AML-193 (cell line): ENCODE measurements around the gene ILK.

ENCODE experiments used
- DNase-seq, 2 experiments: peaks; one replicate each; lab custom pipeline; 2025; lab: John Stamatoyannopoulos, UW

Gene ILK

DNA sequence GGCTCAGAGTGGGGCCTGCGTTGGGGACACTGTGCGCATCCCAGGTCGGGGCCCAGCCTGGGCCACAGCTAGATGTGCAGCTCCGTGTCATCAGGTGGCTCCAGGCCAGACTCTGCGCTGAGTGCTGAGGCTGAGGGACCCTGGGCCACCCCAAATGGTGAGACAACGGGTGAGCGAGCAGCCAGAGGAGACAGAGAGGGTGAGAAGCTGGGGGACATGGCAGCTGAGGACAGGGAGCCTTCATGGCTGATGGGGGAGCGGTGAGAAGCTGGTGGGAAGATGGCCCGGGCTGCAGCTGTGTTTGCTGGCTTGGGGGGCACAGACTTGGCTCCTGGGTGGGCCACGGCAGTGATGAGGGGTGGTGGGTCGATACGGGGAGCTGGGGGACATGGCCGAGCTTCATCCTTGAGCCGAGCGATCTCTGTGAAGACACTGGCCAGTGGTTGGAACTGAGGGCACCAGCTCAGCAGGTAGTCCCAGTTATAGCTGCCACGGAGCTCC is 18.2 kb downstream of the ILK start:
- DNase-seq, result no peak

DNA sequence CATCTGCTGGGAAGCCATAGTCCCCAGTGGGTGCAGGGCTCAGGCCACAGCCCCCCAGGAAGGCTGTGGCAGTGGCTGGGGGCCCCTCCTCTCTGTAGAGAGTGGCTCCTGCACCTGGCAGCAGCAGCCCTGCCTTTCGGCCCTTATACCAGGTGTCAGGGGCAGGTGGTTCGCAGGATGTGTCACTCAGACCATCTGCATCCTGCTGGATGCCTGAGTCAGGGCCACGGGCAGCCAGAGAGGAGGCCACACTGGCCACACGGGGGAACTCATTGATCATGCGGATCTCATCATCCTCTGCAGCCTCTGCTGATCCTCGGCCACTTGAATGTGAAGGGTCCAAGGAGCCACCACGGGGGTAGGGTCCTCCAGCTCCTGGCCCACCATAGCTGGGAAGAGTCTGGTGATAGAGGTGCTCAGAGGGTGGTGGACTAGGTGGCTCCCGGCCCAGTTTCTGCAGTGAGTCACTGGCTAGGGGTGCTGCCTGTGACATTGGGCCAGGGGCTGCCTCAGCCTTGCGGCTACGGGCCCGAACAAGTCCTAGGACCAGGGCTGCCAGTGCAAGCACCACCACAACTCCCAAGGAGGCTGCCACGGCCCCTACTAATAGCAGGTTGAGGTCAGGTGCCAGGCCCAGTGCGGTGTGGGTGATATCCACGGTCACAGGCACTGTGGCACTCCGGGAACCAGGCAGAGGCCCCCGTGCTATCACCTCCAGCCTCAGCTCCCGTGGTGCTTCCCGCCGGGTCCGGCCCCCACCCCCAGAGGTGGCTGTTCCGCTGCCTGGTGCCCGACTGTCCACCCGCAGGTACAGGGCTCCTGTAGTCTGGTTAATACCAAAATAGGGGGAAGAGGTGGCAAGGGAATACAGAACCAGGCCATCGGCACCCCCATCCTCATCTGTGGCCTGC is 18.9 kb downstream of the ILK start:
- DNase-seq, result no peak

DNA sequence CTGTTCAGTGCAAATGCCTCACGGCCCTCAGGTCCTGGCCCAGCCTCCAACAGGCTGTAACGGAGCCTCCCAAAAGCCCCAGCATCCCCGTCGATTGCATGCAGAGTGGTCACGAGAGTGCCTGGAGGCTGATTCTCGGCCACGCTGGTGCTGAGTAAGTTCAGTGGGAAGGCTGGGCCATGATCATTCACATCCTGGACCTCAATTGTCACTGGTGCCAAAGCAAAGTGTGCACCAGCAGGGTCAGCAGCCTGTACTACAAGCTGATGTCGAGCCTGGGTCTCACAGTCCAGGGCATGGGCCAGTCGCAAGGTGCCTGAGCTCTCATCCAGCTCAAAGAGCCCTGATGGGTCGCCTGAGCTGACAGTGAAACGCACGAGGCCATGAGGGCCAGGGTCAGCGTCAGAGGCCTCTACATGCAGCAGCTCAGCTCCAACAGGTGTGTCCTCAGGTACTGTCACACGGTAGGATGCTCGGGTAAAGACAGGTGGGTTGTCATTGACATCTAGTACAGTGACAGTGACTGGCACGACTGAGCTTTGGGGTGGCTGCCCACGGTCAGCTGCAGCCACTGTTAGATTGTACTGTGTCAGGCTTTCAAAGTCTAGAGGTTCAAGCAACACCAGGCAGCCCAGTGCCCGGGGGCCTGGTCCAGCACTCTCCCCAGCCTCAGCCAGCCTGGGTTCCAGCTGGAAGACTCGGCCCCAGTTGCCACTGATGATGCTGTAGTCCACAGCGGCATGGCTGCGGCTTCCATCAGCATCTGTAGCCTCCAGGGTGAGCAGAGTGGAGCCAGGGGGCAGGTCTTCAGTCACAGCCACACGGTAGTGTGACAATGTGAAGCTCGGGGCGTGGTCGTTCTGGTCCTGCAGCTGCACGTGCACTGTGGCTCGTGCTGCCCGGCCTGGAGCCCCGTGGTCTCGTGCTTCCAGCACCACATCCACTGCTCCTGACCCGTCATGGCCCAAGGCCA is 20.1 kb downstream of the ILK start:
- DNase-seq, result no peak

DNA sequence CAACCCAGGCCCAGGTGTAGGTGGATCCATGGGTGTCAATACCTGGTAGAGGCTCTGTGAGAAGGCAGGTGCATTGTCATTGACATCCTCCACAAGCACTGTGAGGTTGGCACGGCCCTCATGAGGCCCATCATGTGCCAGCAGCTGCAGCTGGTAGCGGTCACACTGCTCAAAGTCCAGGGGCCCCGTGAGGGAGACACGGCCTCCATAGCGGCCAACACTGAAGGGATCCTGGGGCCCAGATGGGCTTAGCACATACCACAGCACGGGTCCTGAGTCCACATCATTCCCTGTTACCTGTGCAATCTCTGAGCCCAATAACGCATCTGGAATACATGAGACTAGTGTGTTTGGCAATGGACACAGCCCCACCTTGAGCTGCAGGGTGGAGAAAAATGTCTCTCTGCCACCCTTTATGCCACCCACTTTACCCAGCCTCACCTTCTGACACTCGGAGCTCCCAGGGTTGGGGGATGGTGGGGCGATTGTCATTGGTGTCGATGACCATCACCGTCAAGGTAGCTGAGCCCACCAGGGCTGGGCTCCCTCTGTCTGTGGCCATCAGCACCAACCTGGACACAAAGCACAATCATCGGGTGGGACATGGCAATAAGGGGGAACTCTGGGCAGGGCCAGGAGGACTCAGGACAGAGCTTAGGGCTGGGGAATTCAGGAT is 21.7 kb downstream of the ILK start:
- DNase-seq, result no peak

DNA sequence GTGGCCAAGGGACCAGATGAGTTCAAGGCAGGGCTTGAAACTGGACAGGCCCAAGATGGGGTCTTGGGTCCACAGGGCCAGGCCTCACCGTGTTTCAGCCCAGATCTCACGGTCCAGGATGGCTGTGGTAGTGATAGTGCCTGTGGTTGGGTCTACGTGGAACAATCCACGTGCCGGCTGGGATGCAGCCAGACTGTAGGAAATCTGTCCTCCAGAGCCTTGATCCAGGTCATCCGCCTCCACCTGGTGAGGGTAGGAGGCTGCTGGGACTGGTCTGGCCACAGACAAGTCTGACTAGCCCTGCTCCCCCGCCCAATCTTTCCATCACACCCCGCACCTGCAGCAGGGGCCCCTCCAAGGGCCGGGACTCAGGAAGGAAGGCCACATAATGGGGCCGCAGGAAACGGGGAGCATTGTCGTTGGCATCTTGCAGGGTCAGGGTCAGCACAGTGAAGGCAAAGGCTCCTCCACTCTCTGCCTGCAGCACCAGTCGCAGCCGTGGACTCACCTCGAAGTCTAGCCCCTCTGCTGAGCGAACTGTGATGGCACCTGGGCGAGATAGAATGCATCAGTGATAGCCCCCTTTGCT is 22.4 kb downstream of the ILK start:
- no peak for DNase-seq

DNA sequence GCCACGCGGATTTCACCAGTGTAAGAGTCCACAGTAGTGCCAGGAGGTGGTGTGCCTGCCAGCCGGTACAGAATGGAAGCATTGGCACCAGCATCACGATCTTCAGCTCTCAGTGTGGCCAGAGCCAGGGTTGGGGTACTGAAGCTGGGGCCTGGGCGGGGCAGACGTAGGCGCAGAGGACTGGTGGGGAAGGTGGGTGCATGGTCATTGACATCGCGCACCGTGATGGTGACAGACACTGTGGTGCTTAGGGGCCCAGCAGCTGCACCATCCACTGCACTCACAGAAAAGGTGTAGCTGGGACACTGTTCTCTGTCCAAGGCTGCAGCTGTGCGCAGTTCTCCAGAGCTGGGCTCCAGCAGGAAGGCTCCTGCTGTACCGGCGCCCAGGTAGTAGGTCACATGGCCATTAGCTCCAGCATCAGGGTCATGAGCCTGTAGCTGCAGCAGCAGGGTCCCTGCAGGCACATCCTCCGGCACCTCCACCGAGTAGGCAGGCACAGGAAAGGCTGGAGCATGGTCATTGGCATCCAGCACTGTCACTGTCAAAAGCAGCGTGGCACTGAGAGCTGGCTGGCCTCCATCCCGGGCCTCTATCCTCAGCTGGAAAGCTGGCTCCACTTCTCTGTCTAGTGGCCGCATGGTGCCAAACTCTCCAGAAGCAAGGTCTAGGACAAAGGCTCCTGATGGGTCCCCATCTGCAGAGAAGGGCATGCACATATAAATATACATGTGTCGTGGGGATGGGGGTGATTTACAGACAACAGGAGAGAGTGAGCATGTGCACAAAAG is 23.6 kb downstream of the ILK start:
- no peak for DNase-seq

DNA sequence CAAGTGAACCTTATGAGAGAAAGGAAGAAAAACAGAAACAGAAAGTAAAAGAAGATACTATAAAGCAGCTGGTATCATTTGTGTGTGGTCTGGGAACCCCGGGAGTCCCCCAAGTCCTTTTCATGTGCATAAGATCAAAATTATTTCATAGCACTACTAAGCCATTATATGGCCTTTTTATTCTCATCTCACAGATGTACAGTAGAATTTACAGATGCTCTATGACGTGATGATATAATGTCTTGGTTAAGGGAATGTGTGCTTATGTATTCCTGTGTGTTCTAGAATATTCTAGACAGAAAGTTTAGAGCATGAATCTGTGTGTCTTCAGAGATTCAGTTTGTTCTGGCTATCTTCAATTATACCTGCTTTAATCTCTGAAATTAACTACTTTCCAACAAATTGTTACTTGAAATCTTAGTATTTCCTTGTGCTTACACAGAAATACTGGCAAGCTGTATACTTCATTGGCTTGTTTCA is 24.2 kb downstream of the ILK start:
- DNase-seq, result no peak

DNA sequence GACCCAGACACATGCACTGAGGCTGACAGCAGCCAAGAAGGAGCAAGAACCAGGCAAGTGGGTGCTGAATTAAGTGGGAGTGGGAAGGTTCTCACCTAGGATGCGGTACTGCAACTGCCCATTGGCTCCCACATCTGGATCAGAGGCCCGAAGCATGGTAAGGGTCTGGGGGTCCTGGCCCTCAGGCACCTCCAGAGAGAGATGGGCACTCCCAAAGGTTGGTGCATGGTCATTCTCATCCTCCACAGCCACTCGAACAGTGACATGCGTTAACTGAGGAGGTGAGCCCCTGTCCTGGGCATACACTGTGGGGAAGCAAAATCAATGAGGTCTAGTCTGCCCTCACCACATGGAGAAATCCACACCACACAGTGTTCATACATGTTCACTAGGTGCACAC is 25.0 kb downstream of the ILK start:
- no peak for DNase-seq

DNA sequence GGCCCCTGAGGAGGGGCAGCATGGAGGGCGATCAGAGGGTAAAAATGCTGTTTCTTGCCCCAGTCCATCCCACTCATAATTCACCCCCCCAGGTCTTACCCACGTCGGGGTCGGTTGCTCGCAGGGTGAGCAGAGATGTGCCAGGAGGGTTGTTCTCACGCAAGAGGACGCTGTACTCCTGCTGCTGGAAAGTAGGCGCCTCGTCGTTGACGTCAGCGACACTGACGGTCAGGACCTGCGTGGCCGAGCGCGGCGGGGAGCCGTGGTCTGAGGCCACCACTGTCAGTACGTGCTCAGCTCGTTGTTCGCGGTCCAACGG is 26.0 kb downstream of the ILK start:
- no peak for DNase-seq

DNA sequence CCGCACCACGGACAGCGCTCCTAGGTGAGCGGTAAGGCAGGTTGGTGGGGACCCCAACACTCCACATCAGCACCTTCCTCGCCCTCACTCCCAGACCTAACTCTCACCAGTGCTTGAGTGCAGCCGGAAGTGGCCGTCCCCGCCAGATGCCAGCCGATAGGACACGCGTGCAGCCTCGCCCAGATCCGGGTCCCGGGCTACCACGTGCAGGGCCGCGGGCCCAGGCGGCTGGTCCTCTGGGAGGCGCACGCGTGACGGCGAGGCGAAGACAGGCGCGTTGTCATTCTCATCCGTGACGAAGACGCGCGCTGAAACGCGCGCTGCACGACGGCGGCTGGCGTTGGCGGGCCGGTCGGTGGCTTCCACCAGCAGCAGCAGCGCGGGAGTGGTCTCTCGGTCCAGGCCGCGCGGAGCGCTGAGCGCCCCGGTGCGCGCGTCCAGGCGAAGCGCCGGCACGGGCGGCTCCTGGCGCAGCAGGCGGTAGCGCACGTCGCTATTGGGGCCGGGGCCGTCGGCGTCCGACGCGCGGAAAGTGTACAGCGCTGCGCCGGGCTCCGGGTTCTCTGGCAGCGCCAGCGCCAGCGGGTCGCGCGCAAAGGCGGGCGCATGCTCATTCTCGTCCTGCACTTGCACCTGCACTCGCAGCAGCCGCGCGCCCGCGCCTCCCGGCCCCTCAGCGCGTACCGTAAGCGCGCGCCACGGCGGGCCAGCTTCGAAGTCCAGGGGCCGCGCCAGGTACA is 26.5 kb downstream of the ILK start:
- no peak for DNase-seq

DNA sequence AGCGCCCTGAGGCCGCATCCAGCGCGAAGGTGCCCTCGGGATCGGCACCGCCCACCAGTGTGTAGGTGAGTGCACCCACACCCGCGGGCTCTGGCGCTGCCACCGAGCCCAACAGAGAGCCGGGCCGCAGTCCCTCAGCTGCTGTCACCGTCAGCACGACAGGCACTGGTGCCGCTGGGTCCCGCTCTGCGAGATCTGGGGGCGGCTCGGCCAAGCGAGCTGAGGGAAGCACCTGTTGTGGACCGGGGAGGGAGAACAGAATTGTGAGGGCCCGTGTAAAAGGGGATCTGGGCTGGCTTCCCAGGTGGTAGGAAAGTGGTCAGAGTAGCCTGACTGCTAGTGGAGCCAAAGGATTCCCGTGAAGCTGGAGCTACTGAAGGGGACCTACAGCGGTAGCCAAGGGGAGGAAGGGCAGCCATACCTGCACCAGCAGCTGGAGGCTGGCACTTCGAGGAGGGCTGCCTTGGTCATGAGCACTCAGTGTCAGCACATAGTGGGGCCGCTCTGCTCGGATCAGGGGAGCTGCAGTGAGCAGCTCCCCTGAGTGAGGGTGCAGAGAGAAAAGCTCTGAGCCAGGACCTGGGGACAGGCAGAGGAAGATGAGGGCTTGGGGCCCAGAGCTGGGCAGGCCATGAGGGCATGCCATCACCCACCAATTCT is 27.2 kb downstream of the ILK start:
- DNase-seq, result no peak

DNA sequence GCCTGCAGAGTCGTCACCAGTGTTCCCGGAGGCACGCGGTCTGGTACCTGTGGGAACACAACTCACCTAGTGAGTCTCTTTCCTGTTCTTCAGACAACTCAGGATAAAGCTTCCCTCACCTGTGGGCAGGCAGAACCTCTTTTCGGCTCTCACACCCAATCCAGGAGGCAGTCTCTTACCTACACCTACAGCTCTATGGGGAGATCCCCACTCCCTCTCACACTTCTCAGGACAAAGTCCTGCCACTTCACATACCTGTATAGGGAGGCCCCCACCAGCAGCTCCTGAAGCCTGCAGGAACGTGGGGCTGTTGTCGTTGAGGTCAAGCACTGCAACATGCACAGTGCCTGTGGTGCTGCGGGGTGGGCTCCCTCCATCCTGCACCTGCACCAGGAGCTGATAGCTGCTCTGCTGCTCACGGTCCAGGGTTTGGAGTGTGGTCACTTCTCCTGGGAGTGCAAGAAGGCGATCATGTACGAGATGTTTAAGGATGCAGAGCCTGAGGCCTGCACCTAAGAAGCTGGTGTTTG is 27.9 kb downstream of the ILK start:
- no peak for DNase-seq

DNA sequence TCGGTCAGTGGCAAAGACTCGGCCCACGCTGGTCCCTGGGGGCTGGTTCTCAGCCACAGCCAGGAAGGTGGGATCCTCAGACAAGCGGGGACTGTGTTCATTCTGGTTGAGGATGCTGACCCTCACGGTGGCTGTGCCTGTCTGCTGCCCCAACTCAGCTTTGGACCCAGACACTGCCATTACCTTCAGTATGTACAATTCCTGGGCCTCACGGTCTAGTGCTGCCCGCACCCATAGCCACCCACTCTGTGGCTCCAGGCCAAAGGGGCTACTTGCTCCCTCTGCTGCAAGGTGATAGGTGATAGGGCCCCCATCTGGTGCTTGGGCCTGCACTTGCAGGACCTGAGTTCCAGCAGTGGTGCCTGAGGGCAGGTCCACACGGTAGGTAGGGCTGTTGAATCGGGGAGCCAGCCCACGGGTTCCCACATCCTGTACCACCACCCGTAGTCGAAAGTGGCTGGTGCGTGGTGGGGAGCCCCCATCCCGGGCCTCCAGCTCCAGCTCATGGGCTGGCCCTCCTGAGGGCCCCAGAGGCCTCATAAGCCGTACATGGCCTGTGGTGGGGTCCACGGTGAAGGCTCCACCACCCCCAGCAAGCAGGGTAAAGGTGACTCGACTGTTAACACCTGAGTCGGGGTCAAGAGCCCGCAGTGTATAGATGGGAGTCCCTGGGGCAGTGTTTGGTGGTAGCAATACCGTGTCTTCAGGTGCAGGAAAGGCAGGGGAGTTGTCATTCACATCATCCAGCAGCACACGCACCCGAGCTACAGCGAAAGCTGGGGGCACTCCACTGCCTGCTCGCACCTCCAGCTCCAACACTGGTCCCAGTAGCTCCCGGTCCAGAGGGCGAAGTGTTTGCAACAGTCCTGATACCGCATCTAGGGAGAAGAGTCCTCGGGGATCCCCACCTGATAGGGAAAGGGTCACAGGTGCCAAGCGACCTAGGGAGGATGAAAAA is 28.8 kb downstream of the ILK start:
- no peak for DNase-seq

DNA sequence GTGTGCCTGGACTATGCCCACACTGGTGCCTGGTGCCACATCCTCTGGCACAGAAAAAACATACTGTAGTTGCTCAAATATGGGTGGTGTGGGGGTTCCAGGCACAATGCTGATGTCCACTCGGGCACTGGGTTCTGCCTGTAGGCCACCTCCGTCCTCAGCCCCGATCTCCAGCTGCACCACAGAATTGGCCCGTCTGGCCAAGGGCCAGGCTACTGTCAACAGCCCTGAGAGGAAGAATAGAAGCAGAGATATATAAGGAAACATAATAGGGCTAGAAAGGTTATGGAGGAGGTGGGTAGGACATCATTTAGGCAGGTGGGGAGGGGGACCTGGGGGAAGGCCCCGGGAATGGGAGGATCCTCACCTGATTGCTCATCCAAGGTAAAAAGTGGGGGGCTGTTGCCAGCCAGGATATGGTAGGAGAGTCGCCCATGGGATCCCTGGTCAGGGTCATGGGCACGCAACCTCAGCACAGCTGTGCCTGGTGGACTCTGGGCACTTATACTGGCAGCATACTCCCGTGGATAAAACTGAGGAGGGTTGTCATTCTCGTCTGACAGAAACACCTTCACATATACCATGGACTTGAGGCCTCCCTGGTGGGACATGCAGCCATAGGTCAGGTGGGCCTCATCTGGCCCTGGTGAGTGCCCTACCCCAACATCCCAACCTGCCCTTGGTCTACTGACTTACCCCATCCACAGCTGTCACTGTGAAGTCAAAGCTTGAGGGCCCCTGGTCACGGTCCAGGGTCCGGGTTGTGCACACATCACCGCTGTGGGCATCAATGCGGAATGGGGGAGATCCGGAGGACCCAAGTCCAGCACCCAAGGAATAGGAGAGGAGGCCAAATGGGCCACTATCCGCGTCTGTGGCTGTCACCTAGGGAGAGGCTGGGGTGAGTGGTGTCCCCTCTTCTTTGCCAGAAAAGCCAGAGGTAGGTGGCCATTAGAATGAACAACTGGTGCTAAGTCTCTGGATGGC is 30.1 kb downstream of the ILK start:
- no peak for DNase-seq

DNA sequence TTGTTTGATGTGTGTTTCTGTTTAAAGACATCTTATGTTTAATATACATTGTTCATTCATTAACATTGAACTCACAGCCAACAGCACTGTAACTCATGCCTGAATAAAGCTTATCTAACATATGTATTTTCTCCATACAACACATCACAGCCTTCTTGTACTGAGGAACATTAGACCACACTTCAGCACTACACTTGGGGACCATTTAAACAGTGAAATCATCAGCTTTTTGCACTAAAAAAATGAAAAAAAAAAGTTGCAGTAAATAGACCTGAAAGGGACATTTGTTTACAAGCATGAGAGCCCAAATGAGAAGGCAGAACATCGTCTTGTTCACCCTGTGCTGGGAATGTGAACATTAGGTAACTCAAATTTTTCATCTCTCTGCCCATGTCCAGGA is 31.0 kb downstream of the ILK start:
- DNase-seq, result no peak

DNA sequence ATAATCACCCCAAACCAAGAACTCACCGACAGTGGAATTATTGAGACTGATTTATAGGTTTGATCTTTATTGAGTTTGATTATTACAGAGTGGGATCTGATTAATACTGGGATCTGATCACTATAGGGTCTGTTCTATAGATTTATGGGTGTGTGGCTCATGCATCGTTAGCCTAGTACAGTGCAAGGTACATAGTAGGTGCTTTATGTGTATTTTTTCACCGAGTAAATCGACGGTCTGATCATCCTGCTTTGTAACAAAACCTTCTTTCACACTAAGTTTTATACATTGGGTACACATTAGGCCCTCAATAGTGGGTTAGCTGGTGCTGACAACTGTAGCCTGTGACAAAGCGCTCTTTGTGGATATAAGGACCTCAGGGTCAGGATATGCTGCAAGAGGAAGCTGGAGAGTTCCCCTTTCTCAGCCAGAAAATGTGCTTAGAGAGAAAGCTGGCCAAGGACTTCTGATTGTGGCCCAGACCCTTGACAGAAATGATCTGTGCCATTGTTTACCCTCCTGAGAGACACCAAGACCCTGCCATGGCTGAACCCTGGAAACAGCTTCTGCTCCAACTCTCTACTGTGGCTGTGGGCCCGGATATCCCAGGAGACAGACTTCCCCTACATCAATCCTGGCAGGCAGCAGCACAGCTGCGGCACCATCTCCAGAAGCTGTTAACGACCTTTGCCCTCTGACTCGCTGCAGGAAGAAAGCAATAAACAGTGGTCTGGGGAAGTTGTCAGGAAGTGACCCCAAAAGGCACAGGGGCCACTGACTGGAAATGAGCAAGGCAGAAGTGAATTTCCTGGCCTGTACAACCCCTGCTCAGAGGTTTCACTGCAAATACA is 31.7 kb downstream of the ILK start:
- DNase-seq, result peak; percentile 86 to 87
